Stomach (tissue), 4 donors: Measurements from ENCODE around the gene ARL15.

Experiments used
- CTCF ChIP-seq, 7 experiments: fragments of 450-650 bp in 4 of 7; fragments of 200-600 bp in 3 of 7; sonication (generic) in 3 of 7; IDR thresholded peaks; one replicate each; pipeline ENCODE4 v1.5.1; 2016 to 2019; ENCODE audit warnings: antibody characterized with exemption in 7 of 7, control low read depth in 2 of 7, mild to moderate bottlenecking in 1 of 7
- POLR2A ChIP-seq, 4 donors: fragments of 450-650 bp; IDR thresholded peaks; one replicate each; pipeline ENCODE4 v1.6.1; 2016; ENCODE audit warnings: antibody characterized with exemption in 4 of 4, control low read depth in 2 of 4, mild to moderate bottlenecking in 1 of 4, moderate library complexity in 1 of 4
- POLR2AphosphoS5 ChIP-seq, 3 donors: sonication (generic); formaldehyde crosslinking; IDR thresholded peaks; one replicate each; pipeline ENCODE4 v1.6.1; 2016; ENCODE audit warnings: antibody characterized with exemption in 3 of 3

- TF ChIP-seq CTCF (IDR thresholded peaks at IDR 0.05) (no peak), POLR2AphosphoS5 (IDR thresholded peaks at IDR 0.05) (no peak), POLR2A (IDR thresholded peaks at IDR 0.05) (no peak)
These were observed 392.5 kb downstream of the ARL15 start for GRCh38 chr5:53917826-53918225.
